ENCODE measurements around the gene STOM. TPM values are rescaled to one million over a fixed set of nuclear protein-coding genes. Genes with fewer than 3 reads are reported as not detected.

Gene STOM
- total and polyA plus RNA-seq, 10 of the 15 experiments (the other 5 are each of a cell fraction or from before 2014, with no cell fraction given): 6.7 to 47.4 (median 39.8) TPM

- WGBS (ENCODE audit: insufficient coverage, insufficient replicate concordance, low lambda C conversion rate, missing lambda C conversion rate): 47% methylated on average over 3 of the region's 3 CpGs
- H3K79me2 ChIP-seq (ENCODE audit: control insufficient read depth, insufficient read depth, low read length): no peaks in the 10 kb centered on the region
- H3K9me3 ChIP-seq (replicated peaks; ENCODE audit: control insufficient read depth, insufficient read depth, low read length): no peaks in the 10 kb centered on the region
- intact Hi-C loops (cut with micrococcal nuclease; ENCODE audit: unreplicated experiment) (no loop called here), in situ Hi-C loops (cut with MboI) (no loop called here)
- H3K9ac ChIP-seq (ENCODE audit: control insufficient read depth, insufficient read depth, low read length): no peak overlapping the region
- ChIA-PET CTCF (interaction anchor here (0.5 kb wide), 1 partner anchor 14 kb away, joined by 3 read pairs; no protein-coding TSS in a partner anchor), SMC1A (ENCODE audit: uncharacterized antibody, unreplicated experiment) (no interaction called here), RAD21 (ENCODE audit: unreplicated experiment) (no interaction called here), POLR2A (no interaction called here)
- H3K4me3 ChIP-seq: no peak overlapping the region
- no peak for ATAC-seq
- H3K27me3 ChIP-seq (replicated peaks in 1 of 2; ENCODE audit: control insufficient read depth in 2 of 2, insufficient read depth in 2 of 2, low read length in 1 of 2): no peaks in the 10 kb centered on the region
- H2AFZ ChIP-seq (ENCODE audit: control insufficient read depth, low read depth, low read length): no peak overlapping the region
- BruUV-seq (replicated peaks): no TSS peak
- no peaks in the 10 kb centered on the region for H4K20me1 ChIP-seq (ENCODE audit: control insufficient read depth, insufficient read depth)
- no peak for FAIRE-seq
- no peak overlapping the region for H3K27ac ChIP-seq (ENCODE audit: control insufficient read depth, insufficient read depth)
- H3K4me1 ChIP-seq (ENCODE audit: control insufficient read depth, insufficient read depth, low read length): peaks cover 4% of the 10 kb centered on the region; the same call in 1 of the 2 replicates
- no peaks in the 10 kb centered on the region; a peak in 1 of 4 replicates for H3K36me3 ChIP-seq (ENCODE audit: control insufficient read depth in 2 of 2, insufficient read depth in 2 of 2, low read length in 1 of 2)
- H3K4me2 ChIP-seq (ENCODE audit: control insufficient read depth, insufficient read depth): no peak overlapping the region
- DNase-seq (ENCODE audit: low read depth, low spot score): no peak
- no peak for TF ChIP-seq TCF3 (IDR thresholded peaks at IDR 0.05; ENCODE audit: borderline replicate concordance, insufficient read depth, low read depth, low read length)
- no peak for TF ChIP-seq ATF3 (IDR thresholded peaks at IDR 0.05; ENCODE audit: borderline replicate concordance, extremely low read depth, low read depth, low read length)
- TF ChIP-seq ZNF687 (IDR thresholded peaks at IDR 0.05): no peak
- no peak for TF ChIP-seq MYB (IDR thresholded peaks at IDR 0.05; ENCODE audit: borderline replicate concordance, low read depth, low read length)
- no peak for TF ChIP-seq RUNX3 (IDR thresholded peaks at IDR 0.05; ENCODE audit: low read length)
- TF ChIP-seq IRF4 (IDR thresholded peaks at IDR 0.05; ENCODE audit: low read depth, low read length): no peak
- no peak for TF ChIP-seq NFIC (IDR thresholded peaks at IDR 0.05; ENCODE audit: low read depth, low read length)
- no peak for TF ChIP-seq YBX1 (IDR thresholded peaks at IDR 0.05)
- no peak for TF ChIP-seq MTA2 (IDR thresholded peaks at IDR 0.05; ENCODE audit: low read depth)
- TF ChIP-seq, protein P1, sequence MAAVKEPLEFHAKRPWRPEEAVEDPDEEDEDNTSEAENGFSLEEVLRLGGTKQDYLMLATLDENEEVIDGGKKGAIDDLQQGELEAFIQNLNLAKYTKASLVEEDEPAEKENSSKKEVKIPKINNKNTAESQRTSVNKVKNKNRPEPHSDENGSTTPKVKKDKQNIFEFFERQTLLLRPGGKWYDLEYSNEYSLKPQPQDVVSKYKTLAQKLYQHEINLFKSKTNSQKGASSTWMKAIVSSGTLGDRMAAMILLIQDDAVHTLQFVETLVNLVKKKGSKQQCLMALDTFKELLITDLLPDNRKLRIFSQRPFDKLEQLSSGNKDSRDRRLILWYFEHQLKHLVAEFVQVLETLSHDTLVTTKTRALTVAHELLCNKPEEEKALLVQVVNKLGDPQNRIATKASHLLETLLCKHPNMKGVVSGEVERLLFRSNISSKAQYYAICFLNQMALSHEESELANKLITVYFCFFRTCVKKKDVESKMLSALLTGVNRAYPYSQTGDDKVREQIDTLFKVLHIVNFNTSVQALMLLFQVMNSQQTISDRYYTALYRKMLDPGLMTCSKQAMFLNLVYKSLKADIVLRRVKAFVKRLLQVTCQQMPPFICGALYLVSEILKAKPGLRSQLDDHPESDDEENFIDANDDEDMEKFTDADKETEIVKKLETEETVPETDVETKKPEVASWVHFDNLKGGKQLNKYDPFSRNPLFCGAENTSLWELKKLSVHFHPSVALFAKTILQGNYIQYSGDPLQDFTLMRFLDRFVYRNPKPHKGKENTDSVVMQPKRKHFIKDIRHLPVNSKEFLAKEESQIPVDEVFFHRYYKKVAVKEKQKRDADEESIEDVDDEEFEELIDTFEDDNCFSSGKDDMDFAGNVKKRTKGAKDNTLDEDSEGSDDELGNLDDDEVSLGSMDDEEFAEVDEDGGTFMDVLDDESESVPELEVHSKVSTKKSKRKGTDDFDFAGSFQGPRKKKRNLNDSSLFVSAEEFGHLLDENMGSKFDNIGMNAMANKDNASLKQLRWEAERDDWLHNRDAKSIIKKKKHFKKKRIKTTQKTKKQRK (IDR thresholded peaks at IDR 0.05; ENCODE audit: low read depth, low read length): no peak
- no peak for TF ChIP-seq ZBTB4 (CRISPR knock-in tag; IDR thresholded peaks at IDR 0.05)
Measured at GRCh38 chr9:121303456-121304451, 66.3 kb downstream of the STOM start.

All from GM12878 (cell line).